Esophagus muscularis mucosa (tissue), 3 donors: ENCODE measurements around the gene RPL22L1.

Experiments used
- POLR2A ChIP-seq: fragments of 450-650 bp; IDR thresholded peaks from one replicate; pipeline ENCODE4 v1.6.1; 2017; ENCODE audit warnings: antibody characterized with exemption, moderate library complexity, mild to moderate bottlenecking, low read depth
- POLR2AphosphoS5 ChIP-seq, 2 donors: sonication (generic); formaldehyde crosslinking; IDR thresholded peaks; one replicate each; pipeline ENCODE4 v1.6.1; 2017; ENCODE audit warnings: antibody characterized with exemption in 2 of 2
- TF ChIP-seq, protein P1 (sequence below), 3 experiments: fragments of 200-600 bp in 2 of 3; fragments of 450-650 bp in 1 of 3; sonication (generic) in 2 of 3; IDR thresholded peaks; one replicate each; pipeline ENCODE4 v1.5.1; 2017 to 2019; ENCODE audit warnings: antibody characterized with exemption in 3 of 3, mild to moderate bottlenecking in 2 of 3, moderate library complexity in 1 of 3

DNA sequence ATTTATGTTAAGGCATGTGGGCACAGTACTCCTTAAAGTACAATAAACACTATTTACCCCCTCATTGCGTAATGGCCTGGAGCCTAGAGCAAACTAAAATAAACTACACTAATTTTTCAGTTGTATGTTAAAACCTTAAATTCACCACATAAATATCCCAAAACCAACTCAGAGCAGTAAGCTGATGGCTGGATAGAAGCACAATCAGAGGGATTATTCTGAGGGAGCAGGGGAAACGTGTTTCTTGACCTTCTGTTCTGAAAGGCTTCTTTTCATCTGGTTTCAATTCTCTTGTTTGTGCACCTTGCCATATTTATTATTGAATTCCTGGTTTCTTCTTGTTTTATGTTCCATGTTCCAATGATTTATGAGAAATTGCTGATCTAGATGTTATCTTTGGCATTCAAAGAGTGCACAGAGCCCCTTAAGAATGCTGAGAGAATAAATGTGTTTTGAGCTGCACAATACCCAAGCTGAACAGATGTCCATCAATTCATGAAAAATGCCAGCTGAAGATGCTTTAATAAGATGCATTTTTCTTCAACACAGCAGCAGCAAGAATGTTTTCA, 29.6 kb downstream of the RPL22L1 start:
- no peak for TF ChIP-seq POLR2A
- TF ChIP-seq, protein P1, sequence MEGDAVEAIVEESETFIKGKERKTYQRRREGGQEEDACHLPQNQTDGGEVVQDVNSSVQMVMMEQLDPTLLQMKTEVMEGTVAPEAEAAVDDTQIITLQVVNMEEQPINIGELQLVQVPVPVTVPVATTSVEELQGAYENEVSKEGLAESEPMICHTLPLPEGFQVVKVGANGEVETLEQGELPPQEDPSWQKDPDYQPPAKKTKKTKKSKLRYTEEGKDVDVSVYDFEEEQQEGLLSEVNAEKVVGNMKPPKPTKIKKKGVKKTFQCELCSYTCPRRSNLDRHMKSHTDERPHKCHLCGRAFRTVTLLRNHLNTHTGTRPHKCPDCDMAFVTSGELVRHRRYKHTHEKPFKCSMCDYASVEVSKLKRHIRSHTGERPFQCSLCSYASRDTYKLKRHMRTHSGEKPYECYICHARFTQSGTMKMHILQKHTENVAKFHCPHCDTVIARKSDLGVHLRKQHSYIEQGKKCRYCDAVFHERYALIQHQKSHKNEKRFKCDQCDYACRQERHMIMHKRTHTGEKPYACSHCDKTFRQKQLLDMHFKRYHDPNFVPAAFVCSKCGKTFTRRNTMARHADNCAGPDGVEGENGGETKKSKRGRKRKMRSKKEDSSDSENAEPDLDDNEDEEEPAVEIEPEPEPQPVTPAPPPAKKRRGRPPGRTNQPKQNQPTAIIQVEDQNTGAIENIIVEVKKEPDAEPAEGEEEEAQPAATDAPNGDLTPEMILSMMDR (IDR thresholded peaks at IDR 0.05), result no peak
- no peak for TF ChIP-seq POLR2AphosphoS5 (IDR thresholded peaks at IDR 0.05)
